NCI-H146 (cell line): Measurements from ENCODE around the gene RPF1.
"Not testable (repeated sequence)": the region's sequence is repeated elsewhere in the genome, so short reads cannot be mapped to it uniquely, and the experiment has no call there.

Experiments
- DNase-seq: peaks from one replicate; lab custom pipeline; 2025; lab: John Stamatoyannopoulos, UW

The RPF1 gene

DNA sequence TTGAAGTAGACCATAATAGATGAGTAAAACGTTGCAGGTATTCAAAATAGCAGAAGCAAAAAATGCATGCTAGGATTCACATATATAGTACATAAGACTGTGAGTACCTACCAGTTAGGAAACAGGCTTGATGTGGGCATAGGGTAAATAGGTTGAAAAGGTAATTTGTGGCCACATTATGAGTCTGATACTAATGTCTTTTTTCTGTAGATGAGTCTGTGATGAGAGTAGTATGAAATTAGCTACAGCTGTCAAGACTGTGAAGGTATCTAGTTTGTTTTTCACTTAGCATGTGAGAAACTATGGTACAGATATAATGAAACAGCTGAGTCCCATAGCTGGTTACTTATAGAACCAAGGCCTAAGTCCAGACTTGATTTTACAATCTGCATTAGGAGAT is 14.7 kb downstream of the RPF1 start:
- DNase-seq = no peak

- no peak for DNase-seq
These were observed 17.4 kb downstream of the RPF1 start for GRCh38 chr1:84496498-84496897.

DNA sequence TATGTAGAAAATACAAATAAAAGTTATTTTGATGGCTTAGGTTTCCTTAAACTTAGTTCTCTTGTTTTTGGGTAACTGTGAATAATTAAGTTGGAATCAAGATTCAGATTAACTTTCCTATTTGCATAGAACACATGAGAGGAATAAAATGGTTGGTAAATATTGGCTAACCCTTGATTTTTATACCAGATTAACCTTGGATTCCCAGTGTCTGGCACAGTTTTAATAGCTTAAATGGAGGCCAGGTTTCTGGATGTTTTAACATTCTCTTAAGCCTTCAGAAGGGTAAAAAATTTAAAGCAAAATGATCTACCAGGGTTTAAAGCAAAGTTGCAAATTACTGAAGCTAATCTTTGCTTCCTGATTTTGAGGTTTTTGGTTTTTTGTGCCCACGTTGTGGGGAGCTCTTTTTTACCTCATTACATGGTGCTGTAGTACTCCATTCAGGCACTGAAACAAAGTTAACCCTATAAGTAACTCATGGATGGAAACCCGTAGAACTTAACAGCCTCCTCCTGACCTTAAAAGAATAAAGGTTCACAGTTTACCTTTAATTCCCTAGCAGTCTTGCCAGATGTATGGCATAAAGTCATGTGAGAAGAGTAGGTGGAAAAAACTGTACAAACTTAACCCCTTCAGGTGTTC is 18.7 kb downstream of the RPF1 start:
- no peak for DNase-seq

DNA sequence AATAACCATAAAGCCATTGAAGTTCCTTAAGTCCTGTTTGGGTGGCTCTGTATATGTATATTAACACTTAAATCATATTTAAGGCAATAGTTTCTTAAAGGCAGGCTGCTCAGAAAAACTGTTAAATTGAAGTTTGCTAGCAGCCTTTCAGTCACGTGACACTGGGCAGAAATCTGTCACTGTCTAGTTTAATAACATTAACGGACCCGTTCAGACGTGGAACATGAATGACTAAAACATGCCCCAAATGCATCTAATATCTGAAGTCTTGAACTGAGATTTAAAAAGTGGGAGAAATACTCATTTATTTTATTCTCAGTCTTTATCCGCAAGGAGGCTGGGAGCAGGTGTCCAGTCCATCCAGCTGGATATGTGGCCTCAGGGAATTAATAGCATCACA is 23.9 kb downstream of the RPF1 start:
- DNase-seq = no peak

GRCh38 chr1:84504580-84505492 is 25.8 kb downstream of the RPF1 start:
- DNase-seq = peak; percentile 16

DNA sequence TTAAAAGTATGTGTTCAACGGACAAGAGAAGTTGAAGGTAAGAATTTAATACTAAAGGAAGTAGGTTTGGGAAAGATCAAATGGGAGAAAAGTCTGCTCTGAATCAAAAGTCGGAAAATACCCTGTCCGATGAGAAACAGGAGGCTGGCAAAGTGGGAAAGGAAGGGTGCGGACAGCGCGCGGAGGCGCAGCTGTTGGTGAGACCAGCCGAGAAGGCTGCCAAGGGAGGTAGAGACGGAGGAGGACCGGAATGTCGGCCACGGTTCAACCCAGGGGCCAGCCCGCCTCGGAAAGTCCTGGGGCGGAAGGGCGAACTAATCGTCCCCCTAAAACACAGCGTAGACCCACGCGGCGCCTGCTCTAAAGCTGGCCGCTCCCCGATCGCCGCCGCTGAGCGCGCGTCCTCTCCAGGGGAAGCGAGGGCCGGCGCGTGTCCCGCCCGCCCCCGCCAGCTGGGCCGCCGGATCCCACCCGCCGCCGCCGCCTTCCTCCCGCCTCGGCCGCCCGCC is 26.5 kb downstream of the RPF1 start:
- DNase-seq = peak; percentile 77

GRCh38 chr1:84506002-84506728 is 27.1 kb downstream of the RPF1 start, which contains the start of the genes GNG5 and SPATA1:
Gene GNG5 (minus strand): TSS chr1:84506581. CDS start chr1:84506091, 490 bp downstream.
Gene SPATA1 (plus strand): TSS chr1:84506386. CDS start chr1:84516360, 9,974 bp downstream.
- DNase-seq = peak; percentile 95

GRCh38 chr1:84506729-84507453 is 27.8 kb downstream of the RPF1 start:
- no peak for DNase-seq

GRCh38 chr1:84507887-84508286 is 28.8 kb downstream of the RPF1 start:
- not testable (repeated sequence) for DNase-seq

GRCh38 chr1:84508510-84508909 is 29.4 kb downstream of the RPF1 start:
- no peak for DNase-seq

DNA sequence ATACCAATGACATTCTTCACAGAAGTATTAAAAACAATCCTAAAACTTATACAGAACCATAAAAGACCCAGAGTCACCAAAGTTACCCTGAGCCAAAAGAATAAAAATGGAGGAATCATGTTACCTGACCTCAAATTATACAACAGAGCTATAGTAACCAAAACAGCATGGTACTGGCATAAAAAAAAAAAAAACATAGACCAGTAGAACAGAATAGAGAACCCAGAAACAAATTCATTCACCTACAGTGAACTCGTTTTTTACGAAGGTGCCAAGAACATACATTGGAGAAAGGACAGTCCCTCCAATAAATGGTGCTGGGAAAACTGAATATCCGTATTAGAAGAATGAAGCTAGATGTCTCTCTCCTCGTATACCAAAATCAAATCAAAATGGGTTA is 30.0 kb downstream of the RPF1 start:
- DNase-seq = no peak

DNA sequence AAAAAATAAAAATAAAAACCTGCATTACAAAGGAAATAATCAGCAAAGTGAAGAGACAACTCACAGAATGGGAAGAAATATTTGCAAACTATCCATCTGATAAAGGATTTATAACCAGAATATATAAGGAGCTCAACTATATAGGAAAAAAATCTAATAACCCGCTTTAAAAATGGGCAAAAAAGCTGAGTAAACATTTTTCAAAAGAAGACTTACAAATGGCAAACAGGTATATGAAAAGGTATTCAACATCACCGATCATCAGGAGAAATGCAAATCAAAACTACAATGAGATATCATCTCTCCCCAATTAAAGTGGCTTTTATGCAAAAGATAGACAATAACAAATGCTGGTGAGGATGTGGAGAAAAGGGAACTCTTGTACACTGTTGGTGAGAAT is 31.1 kb downstream of the RPF1 start:
- DNase-seq = no peak

GRCh38 chr1:84510668-84511067 is 31.6 kb downstream of the RPF1 start:
- no peak for DNase-seq

DNA sequence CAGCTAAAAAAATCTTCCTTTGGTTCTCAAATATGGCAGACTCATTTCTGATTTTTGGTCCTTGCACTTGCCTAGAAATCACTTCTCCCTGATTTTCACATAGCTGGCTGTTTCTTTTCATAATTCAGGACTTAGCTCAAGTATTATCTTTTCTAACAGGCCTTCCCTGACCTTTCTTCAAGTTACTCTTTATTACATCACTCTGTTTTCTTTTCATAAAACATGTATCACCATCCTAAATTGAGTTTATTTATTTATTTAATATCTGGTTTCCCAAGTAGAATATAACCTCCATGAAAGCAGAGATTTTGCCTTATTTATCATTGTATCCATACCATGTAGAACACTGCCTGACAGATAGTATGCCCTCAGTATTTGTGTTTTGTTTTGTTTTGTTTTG is 45.5 kb downstream of the RPF1 start:
- DNase-seq = no peak

DNA sequence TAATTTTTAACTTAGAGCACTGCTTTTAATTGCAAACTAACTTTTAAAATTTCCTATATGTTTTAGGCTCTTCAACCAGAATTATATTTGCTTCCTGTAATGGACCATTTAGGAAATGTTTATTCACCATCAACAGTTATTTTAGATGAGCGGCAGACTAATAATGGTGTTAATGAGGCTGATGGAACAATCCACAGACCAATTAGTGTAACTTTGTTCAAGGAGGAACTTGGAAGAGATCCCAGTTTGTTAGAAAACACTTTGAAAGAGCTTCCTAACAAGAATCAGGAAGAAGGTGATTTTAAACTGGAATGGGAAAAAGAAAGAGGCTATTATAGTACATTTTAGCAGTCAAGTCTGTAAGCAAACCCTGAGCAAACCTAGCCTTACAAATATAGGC is 46.7 kb downstream of the RPF1 start:
- peak; percentile 5 for DNase-seq

DNA sequence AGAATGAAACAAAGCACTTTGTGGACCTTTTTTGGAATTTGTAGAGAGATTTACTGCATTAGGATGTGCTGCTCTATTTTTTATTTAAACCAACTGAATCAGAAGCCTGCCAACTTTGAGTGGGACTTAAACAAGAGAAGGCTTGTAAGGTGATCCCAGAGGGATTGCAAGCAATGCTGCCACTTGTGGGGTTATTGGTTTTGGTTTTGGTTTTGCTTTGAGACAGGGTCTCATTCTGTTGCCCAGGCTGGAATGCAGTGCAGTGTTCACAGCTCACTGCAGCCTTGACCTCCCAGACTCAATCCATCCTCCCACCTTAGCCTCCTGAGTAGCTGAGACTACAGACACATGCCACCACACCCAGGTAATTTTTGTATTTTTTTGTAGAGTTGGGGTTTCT is 59.5 kb downstream of the RPF1 start:
- DNase-seq = no peak

DNA sequence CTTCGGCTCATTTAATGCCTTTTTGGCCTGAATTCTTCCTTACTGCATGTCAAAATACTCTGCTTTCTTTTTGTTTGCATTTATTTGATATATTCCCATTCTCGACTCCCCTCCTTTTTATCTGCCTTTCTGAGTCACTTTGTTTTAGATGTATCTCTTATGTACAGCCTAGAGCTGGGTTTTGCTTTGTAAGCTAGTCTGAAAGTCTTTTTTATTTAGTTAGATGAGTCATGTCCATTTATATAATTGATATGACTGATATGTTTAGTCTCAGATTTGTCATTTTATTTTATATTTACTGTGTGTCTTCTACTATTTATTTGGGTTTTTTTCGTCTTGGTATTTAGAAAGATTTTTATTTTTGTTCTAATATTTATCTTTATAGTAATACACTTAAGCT is 60.9 kb downstream of the RPF1 start:
- DNase-seq = no peak

DNA sequence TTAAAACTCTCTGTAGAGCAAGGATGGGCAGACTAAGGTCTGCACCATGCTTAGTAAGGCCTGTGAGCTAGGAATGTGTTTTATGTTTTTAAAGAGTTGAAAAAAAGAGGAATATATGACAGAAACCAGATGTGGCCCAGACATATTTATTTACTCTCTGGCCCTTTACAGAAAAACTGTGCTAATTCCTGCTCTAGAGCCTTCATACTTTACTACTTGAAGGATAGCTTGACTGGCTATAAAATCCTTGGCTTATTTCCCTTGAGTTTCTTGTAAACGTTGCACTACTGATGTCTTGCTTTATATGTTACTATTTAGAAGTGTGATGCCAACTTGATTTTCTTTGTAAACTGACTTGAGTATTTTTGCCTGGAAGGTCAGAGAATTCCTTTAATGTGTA is 61.7 kb downstream of the RPF1 start:
- DNase-seq = no peak

GRCh38 chr1:84541679-84542078 is 62.6 kb downstream of the RPF1 start:
- DNase-seq = peak; percentile 13
